GM23338 (cell line): Measurements from ENCODE around the gene GCDH. TPM values are rescaled to one million over a fixed set of nuclear protein-coding genes. Genes with fewer than 3 reads are reported as not detected.

ENCODE experiments used
- ATAC-seq: fragments of 200-7000 bp; cut with Tn5 transposase; 3 replicates; pipeline ENCODE4 v1.9.1; 2020
- DNase-seq: peaks from one replicate; pipeline ENCODE4 v3.0.0-alpha.2; 2015; ENCODE audit warnings: low spot score
- H2AFZ ChIP-seq: fragments of 200-600 bp; sonication (generic); 2 replicates; pipeline ENCODE4 v1.8.0; 2016; ENCODE audit warnings: antibody characterized with exemption, mild to moderate bottlenecking, moderate library complexity
- H3F3A ChIP-seq: fragments of 200-600 bp; sonication (generic); replicated peaks from 2 replicates; pipeline ENCODE4 v1.8.0; 2017; ENCODE audit warnings: antibody characterized with exemption, mixed run types, low read depth
- H3K27ac ChIP-seq: fragments of 200-600 bp; sonication (generic); 2 replicates; pipeline ENCODE4 v1.6.1; 2016; ENCODE audit warnings: low read depth
- H3K27me3 ChIP-seq: fragments of 200-600 bp; sonication (generic); 2 replicates; pipeline ENCODE4 v1.8.0; 2016; ENCODE audit warnings: mild to moderate bottlenecking, mixed run types, moderate library complexity; ENCODE audit not compliant: insufficient read depth
- H3K36me3 ChIP-seq: fragments of 200-600 bp; sonication (generic); 2 replicates; pipeline ENCODE4 v1.8.0; 2016; ENCODE audit warnings: mild to moderate bottlenecking; ENCODE audit not compliant: insufficient read depth
- H3K4me1 ChIP-seq: fragments of 200-600 bp; sonication (generic); 2 replicates; pipeline ENCODE4 v1.8.0; 2016; ENCODE audit warnings: mild to moderate bottlenecking, moderate library complexity; ENCODE audit not compliant: insufficient read depth
- H3K4me2 ChIP-seq: fragments of 200-600 bp; sonication (generic); 2 replicates; pipeline ENCODE4 v1.7.1; 2017; ENCODE audit warnings: mixed run types
- H3K4me3 ChIP-seq: fragments of 200-600 bp; sonication (generic); 2 replicates; pipeline ENCODE4 v1.6.1; 2016; ENCODE audit warnings: mixed run types
- H3K79me2 ChIP-seq: fragments of 200-600 bp; sonication (generic); replicated peaks from 2 replicates; pipeline ENCODE4 v1.8.0; 2017; ENCODE audit warnings: mild to moderate bottlenecking; ENCODE audit not compliant: insufficient read depth
- H3K9me2 ChIP-seq: fragments of 200-600 bp; sonication (generic); 2 replicates; pipeline ENCODE4 v1.8.0; 2017; ENCODE audit not compliant: insufficient read depth
- H4K20me1 ChIP-seq: fragments of 200-600 bp; sonication (generic); replicated peaks from 2 replicates; pipeline ENCODE4 v1.8.0; 2017; ENCODE audit warnings: mild to moderate bottlenecking; ENCODE audit not compliant: insufficient read depth
- H3K27ac Mint-ChIP-seq: 2 replicates; pipeline ENCODE4 v1.8.0; 2020; ENCODE audit warnings: inconsistent platforms, mild to moderate bottlenecking, moderate library complexity, mixed read lengths
- H3K27me3 Mint-ChIP-seq: 3 replicates; pipeline ENCODE4 v1.8.0; 2022; ENCODE audit warnings: low read depth, mild to moderate bottlenecking, moderate library complexity, mixed read lengths, inconsistent platforms; ENCODE audit not compliant: insufficient read depth, poor library complexity
- H3K36me3 Mint-ChIP-seq: 3 replicates; pipeline ENCODE4 v1.8.0; 2021; ENCODE audit warnings: low read depth, mild to moderate bottlenecking, inconsistent platforms, moderate library complexity, mixed read lengths
- H3K4me1 Mint-ChIP-seq: 3 replicates; pipeline ENCODE4 v1.8.0; 2020; ENCODE audit warnings: mild to moderate bottlenecking, inconsistent platforms, mixed read lengths
- H3K4me3 Mint-ChIP-seq: 3 replicates; pipeline ENCODE4 v1.8.0; 2021; ENCODE audit warnings: moderate library complexity, mild to moderate bottlenecking, inconsistent platforms, mixed read lengths
- H3K9me3 Mint-ChIP-seq: 3 replicates; pipeline ENCODE4 v1.8.0; 2020; ENCODE audit warnings: moderate library complexity, mild to moderate bottlenecking, inconsistent platforms, mixed read lengths
- CTCF ChIP-seq, 2 experiments: fragments of 200-600 bp in 1 of 2; sonication (generic) in 1 of 2; conservative IDR thresholded peaks; 2 replicates each; pipeline versions ENCODE4 v1.5.1 to v1.6.1; 2016 to 2017; ENCODE audit warnings: antibody characterized with exemption in 2 of 2, low read depth in 2 of 2, mild to moderate bottlenecking in 2 of 2, moderate library complexity in 1 of 2
- NANOG ChIP-seq: IDR thresholded peaks from 2 replicates; pipeline ENCODE4 v1.6.1; 2016; ENCODE audit warnings: antibody characterized with exemption, borderline replicate concordance
- POLR2AphosphoS5 ChIP-seq: IDR thresholded peaks from 2 replicates; pipeline ENCODE4 v1.6.1; 2016; ENCODE audit warnings: antibody characterized with exemption, low read depth
- STAT1 ChIP-seq: IDR thresholded peaks from one replicate; pipeline ENCODE4 v1.6.1; 2016; ENCODE audit warnings: antibody characterized with exemption; ENCODE audit not compliant: unreplicated experiment
- ZNF114 ChIP-seq: fragments of 250-450 bp; sonication (Bioruptor Pico); IDR thresholded peaks from 2 replicates; pipeline ENCODE4 v1.5.0; 2020; ENCODE audit warnings: mild to moderate bottlenecking, moderate library complexity
- ZNF331 ChIP-seq: fragments of 250-450 bp; sonication (Bioruptor Pico); IDR thresholded peaks from 2 replicates; pipeline ENCODE4 v1.5.0; 2020; ENCODE audit warnings: low read depth, mild to moderate bottlenecking, moderate library complexity
- polyA plus RNA-seq: library from polyadenylated mRNA; unstranded; fragments of >200 nt; fragmentation: Nextera tagmentation; extraction: Ambion mirVana; gene quantifications from 2 replicates; pipeline ENCODE4 v1.2.1, GENCODE V29; 2016
- total RNA-seq: library from RNA; depleted of rRNA; stranded (reverse); fragments of >200 nt; shearing (Covaris generic); gene quantifications from 2 replicates; pipeline ENCODE4 v1.2.3, GENCODE V29; 2014
- TF ChIP-seq, protein P1 (sequence below): IDR thresholded peaks from one replicate; pipeline ENCODE4 v1.6.1; 2018; ENCODE audit warnings: antibody characterized with exemption; ENCODE audit not compliant: unreplicated experiment
- TF ChIP-seq, protein P2 (sequence below): fragments of 250-450 bp; sonication (Bioruptor Pico); IDR thresholded peaks from 2 replicates; pipeline ENCODE4 v1.5.0; 2020; ENCODE audit warnings: mild to moderate bottlenecking, moderate library complexity

The GCDH gene
- total and polyA plus RNA-seq, 2 experiments from 2014 or later, result 54.1 to 99.8 TPM

DNA sequence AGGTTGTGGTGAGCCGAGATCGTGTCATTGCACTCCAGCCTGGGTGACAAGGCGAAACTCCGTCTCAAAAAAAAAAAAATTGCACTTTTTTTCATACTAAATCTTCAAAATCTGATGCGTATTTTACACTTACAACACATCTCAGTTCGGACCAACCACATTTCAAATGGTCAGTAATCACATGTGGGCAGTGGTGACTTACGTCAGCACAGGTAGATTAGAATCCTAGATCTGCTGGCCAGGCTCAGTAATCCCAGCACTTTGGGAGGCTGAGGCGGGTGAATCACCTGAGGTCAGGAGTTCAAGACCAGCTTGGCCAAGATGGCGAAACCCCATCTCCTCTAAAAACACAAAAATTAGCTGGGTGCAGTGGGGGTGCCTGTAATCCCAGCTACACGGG is 44.1 kb downstream of the GCDH start:
- Histone ChIP-seq H2AFZ (no peak overlapping the region), H3K27me3 (no peaks in the 10 kb centered on the region), H3K9me2 (no peaks in the 10 kb centered on the region), H3K27ac (no peak overlapping the region), H3K4me1 (peaks cover 23% of the 10 kb centered on the region), H3F3A (peaks cover 27% of the 10 kb centered on the region), H3K4me3 (no peak overlapping the region), H3K36me3 (peaks cover 13% of the 10 kb centered on the region), H4K20me1 (peaks cover 14% of the 10 kb centered on the region), H3K4me2 (no peak overlapping the region), H3K79me2 (peaks cover 43% of the 10 kb centered on the region)
- Mint-ChIP-seq H3K9me3 (no peaks in the 10 kb centered on the region), H3K27me3 (peaks cover 10% of the 10 kb centered on the region), H3K27ac (no peak overlapping the region), H3K36me3 (peaks cover 32% of the 10 kb centered on the region), H3K4me1 (peaks cover 39% of the 10 kb centered on the region), H3K4me3 (no peak overlapping the region)
- no peak for ATAC-seq
- no peak for DNase-seq
- TF ChIP-seq CTCF (conservative IDR thresholded peaks at IDR 0.05; ENCODE audit: low read depth in 2 of 2) (no peak), NANOG (no peak), ZNF331 (CRISPR knock-in tag) (no peak), STAT1 (no peak), POLR2AphosphoS5 (no peak), ZNF114 (CRISPR knock-in tag) (no peak)
- TF ChIP-seq, protein P1, sequence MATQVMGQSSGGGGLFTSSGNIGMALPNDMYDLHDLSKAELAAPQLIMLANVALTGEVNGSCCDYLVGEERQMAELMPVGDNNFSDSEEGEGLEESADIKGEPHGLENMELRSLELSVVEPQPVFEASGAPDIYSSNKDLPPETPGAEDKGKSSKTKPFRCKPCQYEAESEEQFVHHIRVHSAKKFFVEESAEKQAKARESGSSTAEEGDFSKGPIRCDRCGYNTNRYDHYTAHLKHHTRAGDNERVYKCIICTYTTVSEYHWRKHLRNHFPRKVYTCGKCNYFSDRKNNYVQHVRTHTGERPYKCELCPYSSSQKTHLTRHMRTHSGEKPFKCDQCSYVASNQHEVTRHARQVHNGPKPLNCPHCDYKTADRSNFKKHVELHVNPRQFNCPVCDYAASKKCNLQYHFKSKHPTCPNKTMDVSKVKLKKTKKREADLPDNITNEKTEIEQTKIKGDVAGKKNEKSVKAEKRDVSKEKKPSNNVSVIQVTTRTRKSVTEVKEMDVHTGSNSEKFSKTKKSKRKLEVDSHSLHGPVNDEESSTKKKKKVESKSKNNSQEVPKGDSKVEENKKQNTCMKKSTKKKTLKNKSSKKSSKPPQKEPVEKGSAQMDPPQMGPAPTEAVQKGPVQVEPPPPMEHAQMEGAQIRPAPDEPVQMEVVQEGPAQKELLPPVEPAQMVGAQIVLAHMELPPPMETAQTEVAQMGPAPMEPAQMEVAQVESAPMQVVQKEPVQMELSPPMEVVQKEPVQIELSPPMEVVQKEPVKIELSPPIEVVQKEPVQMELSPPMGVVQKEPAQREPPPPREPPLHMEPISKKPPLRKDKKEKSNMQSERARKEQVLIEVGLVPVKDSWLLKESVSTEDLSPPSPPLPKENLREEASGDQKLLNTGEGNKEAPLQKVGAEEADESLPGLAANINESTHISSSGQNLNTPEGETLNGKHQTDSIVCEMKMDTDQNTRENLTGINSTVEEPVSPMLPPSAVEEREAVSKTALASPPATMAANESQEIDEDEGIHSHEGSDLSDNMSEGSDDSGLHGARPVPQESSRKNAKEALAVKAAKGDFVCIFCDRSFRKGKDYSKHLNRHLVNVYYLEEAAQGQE, result no peak
- TF ChIP-seq, protein P2, sequence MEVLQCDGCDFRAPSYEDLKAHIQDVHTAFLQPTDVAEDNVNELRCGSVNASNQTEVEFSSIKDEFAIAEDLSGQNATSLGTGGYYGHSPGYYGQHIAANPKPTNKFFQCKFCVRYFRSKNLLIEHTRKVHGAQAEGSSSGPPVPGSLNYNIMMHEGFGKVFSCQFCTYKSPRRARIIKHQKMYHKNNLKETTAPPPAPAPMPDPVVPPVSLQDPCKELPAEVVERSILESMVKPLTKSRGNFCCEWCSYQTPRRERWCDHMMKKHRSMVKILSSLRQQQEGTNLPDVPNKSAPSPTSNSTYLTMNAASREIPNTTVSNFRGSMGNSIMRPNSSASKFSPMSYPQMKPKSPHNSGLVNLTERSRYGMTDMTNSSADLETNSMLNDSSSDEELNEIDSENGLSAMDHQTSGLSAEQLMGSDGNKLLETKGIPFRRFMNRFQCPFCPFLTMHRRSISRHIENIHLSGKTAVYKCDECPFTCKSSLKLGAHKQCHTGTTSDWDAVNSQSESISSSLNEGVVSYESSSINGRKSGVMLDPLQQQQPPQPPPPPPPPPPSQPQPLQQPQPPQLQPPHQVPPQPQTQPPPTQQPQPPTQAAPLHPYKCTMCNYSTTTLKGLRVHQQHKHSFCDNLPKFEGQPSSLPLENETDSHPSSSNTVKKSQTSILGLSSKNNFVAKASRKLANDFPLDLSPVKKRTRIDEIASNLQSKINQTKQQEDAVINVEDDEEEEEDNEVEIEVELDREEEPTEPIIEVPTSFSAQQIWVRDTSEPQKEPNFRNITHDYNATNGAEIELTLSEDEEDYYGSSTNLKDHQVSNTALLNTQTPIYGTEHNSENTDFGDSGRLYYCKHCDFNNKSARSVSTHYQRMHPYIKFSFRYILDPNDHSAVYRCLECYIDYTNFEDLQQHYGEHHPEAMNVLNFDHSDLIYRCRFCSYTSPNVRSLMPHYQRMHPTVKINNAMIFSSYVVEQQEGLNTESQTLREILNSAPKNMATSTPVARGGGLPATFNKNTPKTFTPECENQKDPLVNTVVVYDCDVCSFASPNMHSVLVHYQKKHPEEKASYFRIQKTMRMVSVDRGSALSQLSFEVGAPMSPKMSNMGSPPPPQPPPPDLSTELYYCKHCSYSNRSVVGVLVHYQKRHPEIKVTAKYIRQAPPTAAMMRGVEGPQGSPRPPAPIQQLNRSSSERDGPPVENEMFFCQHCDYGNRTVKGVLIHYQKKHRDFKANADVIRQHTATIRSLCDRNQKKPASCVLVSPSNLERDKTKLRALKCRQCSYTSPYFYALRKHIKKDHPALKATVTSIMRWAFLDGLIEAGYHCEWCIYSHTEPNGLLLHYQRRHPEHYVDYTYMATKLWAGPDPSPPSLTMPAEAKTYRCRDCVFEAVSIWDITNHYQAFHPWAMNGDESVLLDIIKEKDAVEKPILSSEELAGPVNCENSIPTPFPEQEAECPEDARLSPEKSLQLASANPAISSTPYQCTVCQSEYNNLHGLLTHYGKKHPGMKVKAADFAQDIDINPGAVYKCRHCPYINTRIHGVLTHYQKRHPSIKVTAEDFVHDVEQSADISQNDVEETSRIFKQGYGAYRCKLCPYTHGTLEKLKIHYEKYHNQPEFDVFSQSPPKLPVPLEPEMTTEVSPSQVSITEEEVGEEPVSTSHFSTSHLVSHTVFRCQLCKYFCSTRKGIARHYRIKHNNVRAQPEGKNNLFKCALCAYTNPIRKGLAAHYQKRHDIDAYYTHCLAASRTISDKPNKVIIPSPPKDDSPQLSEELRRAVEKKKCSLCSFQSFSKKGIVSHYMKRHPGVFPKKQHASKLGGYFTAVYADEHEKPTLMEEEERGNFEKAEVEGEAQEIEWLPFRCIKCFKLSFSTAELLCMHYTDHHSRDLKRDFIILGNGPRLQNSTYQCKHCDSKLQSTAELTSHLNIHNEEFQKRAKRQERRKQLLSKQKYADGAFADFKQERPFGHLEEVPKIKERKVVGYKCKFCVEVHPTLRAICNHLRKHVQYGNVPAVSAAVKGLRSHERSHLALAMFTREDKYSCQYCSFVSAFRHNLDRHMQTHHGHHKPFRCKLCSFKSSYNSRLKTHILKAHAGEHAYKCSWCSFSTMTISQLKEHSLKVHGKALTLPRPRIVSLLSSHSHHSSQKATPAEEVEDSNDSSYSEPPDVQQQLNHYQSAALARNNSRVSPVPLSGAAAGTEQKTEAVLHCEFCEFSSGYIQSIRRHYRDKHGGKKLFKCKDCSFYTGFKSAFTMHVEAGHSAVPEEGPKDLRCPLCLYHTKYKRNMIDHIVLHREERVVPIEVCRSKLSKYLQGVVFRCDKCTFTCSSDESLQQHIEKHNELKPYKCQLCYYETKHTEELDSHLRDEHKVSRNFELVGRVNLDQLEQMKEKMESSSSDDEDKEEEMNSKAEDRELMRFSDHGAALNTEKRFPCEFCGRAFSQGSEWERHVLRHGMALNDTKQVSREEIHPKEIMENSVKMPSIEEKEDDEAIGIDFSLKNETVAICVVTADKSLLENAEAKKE (CRISPR knock-in tag), result no peak
